ENCODE data around the gene MYH6.

The MYH6 gene

GRCh38 chr14:23364164-23365035, 43.7 kb downstream of the MYH6 start:
- Histone ChIP-seq H3K4me3 (replicated peaks; ENCODE audit: insufficient read depth, low read length) (no peak overlapping the region), H3K27me3 (ENCODE audit: insufficient read depth, poor library complexity, severe bottlenecking) (peaks cover 49% of the 10 kb centered on the region), H3K27ac (replicated peaks) (no peak overlapping the region)
- TF ChIP-seq POLR2AphosphoS5 (IDR thresholded peaks at IDR 0.05; ENCODE audit: low read depth) (no peak), SPI1 (IDR thresholded peaks at IDR 0.05; ENCODE audit: borderline replicate concordance, low read depth) (no peak), GABPA (IDR thresholded peaks at IDR 0.05; ENCODE audit: low read depth) (no peak), REST (IDR thresholded peaks at IDR 0.05; ENCODE audit: insufficient replicate concordance, low read depth) (no peak), CTCF (IDR thresholded peaks at IDR 0.05; ENCODE audit: insufficient read depth, low read length) (no peak)
- no peak for DNase-seq (ENCODE audit: low read depth in 1 of 2, low spot score in 1 of 2)

GRCh38 chr14:23362200-23362599, 45.9 kb downstream of the MYH6 start:
- Histone ChIP-seq H3K27me3 (ENCODE audit: insufficient read depth, poor library complexity, severe bottlenecking) (peaks cover 41% of the 10 kb centered on the region), H3K4me3 (replicated peaks; ENCODE audit: insufficient read depth, low read length) (no peak overlapping the region), H3K27ac (replicated peaks) (no peak overlapping the region)
- TF ChIP-seq POLR2AphosphoS5 (IDR thresholded peaks at IDR 0.05; ENCODE audit: low read depth) = no peak
- no peak for TF ChIP-seq REST (IDR thresholded peaks at IDR 0.05; ENCODE audit: insufficient replicate concordance, low read depth)
- no peak for TF ChIP-seq GABPA (IDR thresholded peaks at IDR 0.05; ENCODE audit: low read depth)
- no peak for TF ChIP-seq CTCF (IDR thresholded peaks at IDR 0.05; ENCODE audit: insufficient read depth, low read length)
- no peak for TF ChIP-seq SPI1 (IDR thresholded peaks at IDR 0.05; ENCODE audit: borderline replicate concordance, low read depth)
- no peak for DNase-seq (ENCODE audit: low read depth in 1 of 2, low spot score in 1 of 2)

GRCh38 chr14:23361763-23362162, 46.3 kb downstream of the MYH6 start:
- Histone ChIP-seq H3K27ac (replicated peaks) (no peak overlapping the region), H3K27me3 (ENCODE audit: insufficient read depth, poor library complexity, severe bottlenecking) (peaks cover 37% of the 10 kb centered on the region), H3K4me3 (replicated peaks; ENCODE audit: insufficient read depth, low read length) (no peak overlapping the region)
- no peak for DNase-seq (ENCODE audit: low read depth in 1 of 2, low spot score in 1 of 2)
- TF ChIP-seq POLR2AphosphoS5 (IDR thresholded peaks at IDR 0.05; ENCODE audit: low read depth) (no peak), SPI1 (IDR thresholded peaks at IDR 0.05; ENCODE audit: borderline replicate concordance, low read depth) (no peak), REST (IDR thresholded peaks at IDR 0.05; ENCODE audit: insufficient replicate concordance, low read depth) (no peak), GABPA (IDR thresholded peaks at IDR 0.05; ENCODE audit: low read depth) (no peak), CTCF (IDR thresholded peaks at IDR 0.05; ENCODE audit: insufficient read depth, low read length) (no peak)

All from HL-60 (cell line).